SHP77 (cell line): ENCODE data around the gene ECSIT.
"Not testable (repeated sequence)": the region's sequence is repeated elsewhere in the genome, so short reads cannot be mapped to it uniquely, and the experiment has no call there.

Experiments used
- DNase-seq, 2 experiments: peaks; one replicate each; lab custom pipeline; 2025; lab: John Stamatoyannopoulos, UW

The ECSIT gene

DNA sequence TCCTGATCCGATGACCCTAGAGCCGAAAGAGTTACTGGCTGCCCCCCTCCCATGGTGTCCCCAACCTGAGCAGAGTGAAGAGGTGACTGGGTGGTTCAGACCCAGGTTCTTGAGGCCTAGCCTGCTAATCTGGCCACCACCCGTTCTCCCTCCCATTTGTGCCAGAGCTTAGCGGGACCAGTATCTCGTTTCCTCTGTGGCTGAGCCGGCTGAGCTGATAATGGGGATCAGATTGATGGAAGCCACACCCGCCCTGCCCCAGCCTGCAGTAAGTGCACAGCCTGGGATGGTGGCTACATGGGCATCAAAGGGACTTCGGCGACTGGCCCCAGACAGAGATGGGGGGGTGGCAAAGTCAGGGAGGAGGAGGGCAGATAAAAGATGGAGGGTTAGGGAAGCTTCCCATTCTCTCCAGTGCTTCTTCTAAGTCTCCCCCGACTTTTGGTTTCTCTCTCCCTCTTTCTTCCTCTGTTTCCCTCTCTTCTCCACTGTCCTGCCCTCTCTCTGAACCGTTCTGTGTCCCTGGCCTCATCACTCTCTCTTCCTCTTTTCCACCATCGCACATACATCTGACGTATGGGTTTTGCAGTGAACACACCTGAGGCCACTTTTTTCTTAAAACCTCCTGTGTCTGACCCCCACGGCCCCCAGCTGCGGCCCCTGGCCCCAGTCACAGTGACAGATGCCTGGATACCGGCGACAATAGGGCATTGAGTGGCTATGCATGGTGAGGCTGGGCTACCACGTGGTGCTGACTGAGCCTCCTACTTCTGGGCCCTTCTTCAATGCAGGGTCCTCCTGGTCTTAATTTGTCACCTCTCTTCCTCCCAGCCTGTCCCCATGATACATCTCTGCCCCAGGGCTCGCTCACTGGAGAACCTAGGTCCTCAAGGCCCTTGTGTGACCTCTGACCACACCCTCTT is 50.5 kb downstream of the ECSIT start:
- no peak for DNase-seq

- DNase-seq: no peak
These were observed 53.1 kb downstream of the ECSIT start for GRCh38 chr19:11475861-11476260.

- not testable (repeated sequence) for DNase-seq
These were observed 53.6 kb downstream of the ECSIT start for GRCh38 chr19:11475343-11475742.

DNA sequence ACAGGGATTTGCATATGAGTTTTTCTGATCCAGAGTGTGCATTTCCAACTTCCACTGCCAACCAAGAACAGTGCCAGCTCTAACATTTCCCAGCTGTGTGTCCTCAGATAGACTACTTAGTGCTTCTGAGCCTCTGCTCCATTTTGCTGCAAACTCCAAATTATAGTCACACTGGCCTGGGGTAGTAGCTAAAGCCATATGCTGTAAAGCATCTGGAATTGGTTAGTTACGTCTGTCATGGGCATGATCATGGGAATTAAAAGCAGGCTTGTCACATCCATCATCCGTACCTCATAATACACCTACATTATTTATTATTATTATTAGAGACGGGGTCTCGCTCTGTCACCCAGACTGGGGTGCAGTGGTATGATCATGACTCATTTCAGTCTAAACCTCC is 55.2 kb downstream of the ECSIT start:
- no peak for DNase-seq

DNA sequence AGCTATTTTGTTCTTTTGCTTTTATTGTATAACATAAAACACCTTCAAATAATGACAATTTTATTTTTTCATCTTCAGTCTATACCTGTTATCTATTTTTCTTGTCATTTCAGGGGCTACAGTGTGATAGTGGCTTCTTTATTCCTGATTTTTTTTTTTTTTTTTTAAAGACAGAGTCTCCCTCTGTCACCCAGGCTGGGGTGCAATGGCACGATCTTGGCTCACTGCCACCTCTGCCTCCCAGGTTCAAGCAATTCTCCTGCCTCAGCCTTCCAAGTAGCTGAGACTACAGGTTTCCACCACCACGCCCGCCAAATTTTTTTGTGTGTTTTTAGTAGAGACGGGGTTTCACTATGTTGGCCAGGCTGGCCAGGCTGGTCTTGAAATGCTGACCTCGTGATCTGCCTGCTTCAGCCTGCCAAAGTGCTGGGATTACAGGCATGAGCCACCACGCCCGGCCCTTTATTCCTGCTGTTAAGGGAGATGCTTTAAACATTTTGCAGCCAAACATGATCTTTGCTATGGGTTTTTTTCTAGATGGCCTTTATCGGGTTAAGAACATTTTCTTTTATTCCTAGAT is 60.6 kb downstream of the ECSIT start:
- not testable (repeated sequence) for DNase-seq

- DNase-seq: no peak
These were observed 63.3 kb downstream of the ECSIT start for GRCh38 chr19:11465600-11465999.

DNA sequence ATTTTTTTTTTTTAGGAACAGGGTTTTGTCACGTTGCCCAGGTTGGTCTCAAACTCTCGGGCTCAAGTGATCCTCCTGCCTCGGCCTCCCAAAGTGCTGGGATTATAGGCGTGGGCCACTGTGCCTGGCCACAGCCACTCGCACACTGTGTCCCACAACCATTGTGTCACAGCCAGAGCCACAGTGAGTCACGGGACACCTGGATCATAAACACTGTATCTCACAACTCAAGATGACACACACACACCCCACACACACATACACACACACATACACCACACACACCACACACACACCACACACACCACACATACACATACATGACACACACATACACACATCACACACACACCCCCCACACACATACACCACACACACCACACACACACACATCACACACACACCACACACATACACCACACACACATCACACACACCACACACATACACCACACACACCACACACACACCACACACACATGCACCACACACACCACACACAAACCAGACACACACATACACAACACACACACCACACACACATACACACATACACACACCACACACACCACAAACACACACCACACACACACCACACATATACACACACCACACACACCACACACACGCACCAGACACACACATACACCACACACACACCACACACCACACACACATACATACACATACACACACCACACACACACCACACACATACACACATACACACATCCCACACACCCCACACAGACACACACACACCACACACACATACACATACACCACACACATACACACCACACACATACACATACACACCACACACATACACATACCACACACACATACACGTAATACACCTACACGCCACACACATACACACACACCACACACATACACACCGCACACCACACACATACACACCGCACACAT is 64.3 kb downstream of the ECSIT start:
- no peak for DNase-seq

DNA sequence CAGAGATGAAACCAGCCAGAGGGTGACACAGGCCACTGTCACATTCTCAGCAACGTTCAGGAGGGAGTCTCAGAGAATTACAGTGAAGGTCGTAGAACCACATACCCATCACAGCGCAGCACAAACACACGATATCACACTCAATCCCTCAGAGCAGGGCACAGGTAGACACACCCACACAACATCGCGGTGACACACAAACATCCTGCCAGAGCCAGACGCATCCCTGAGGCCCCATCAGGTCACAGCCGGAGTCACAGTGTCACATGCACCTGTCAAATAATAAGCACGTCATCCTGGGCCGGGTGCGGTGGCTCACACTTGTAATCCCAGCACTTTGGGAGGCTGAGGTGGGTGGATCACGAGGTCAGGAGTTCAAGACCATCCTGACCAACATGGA is 65.5 kb downstream of the ECSIT start:
- no peak for DNase-seq

- DNase-seq: no peak
These were observed 67.5 kb downstream of the ECSIT start for GRCh38 chr19:11461453-11461852.

DNA sequence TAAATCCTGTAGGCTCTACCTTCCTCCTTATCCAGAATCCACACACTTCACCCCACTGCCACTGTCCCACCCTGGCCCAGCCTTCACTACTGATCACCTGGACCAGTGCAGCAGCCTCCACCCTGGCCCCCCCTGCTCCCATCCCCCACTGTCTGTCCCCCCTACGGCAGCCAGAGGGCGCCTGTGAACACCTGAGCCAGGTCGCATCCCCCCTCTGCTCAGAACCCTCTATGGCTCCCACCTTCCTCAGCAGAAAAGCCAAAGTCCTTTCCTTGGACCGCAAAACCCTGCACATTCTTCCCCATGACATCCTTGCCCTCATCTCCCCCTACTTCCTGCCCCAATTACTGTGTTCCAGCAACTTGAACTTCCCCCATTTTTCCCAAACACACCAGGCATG is 68.7 kb downstream of the ECSIT start:
- no peak for DNase-seq

DNA sequence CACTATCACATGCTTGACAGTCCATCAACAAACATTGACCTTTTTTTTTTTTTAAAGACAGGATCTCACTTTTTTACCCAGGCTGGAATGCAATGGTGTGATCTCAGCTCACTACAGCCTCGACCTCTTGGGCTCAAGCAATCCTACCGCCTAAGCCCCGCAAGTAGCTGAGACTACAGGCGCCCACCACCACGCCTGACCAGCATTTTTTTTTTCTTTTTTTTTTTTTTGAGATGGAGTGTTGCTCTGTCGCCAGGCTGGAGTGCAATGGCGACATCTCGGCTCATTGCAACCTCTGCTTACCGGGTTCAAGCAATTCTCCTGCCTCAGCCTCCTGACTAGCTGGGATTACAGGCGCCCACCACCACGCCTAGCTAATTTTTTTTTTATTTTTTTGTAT is 70.0 kb downstream of the ECSIT start:
- not testable (repeated sequence) for DNase-seq

- DNase-seq: no peak
These were observed 70.6 kb downstream of the ECSIT start for GRCh38 chr19:11458236-11458900.

- no peak for DNase-seq
These were observed 71.1 kb downstream of the ECSIT start for GRCh38 chr19:11457831-11458230.

DNA sequence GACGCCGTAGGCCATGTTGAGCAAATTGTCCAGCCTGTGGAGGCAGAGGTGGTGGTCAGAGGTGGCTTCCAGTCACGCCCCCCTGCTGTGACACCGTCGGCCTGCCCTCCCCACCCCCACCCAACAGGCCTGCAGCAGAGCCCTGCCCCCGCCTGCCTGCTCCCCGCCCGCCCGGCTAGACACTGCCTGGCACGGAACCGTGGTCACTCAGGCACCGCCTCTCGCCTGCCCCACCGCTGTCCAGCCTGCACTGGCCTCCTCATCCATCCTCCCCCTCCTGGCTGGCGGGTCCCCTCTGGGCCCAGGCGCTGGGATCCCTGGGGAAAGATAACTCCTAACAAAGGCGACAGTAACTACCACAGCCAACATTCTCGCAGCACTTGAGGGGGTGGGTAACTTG is 71.8 kb downstream of the ECSIT start:
- DNase-seq: no peak

DNA sequence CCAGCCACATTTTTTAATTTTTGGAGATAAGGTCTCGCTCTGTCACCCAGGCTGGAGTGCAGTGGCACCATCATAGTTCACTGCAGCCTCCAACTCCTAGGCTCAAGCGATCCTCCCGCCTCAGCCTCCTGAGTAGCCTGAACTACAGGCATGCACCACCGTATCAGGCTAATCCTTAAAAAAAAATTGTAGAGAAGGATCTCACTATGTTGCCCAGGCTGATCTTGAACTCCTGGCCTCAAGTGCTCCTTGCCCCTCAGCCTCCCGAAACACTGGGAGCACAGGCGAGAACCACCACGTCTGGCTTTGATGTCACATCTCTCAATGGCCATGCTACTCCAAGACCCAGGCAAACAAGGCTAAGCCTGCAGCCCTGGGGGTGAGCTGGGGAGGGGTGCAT is 72.3 kb downstream of the ECSIT start:
- no peak for DNase-seq
